SKM-1 treated with dmso at 0.1 percent for 144 hours (cell line): ENCODE measurements around the gene ABCC10.
"Not testable (repeated sequence)": the region's sequence is repeated elsewhere in the genome, so short reads cannot be mapped to it uniquely, and the experiment has no call there.

ENCODE experiments used
- DNase-seq: peaks from one replicate; lab custom pipeline; 2025; ENCODE audit not compliant: unreplicated experiment; lab: John Stamatoyannopoulos, UW

The ABCC10 gene

GRCh38 chr6:43444582-43444981 lies 17.2 kb downstream of the ABCC10 start:
- no peak for DNase-seq

GRCh38 chr6:43445576-43445975 lies 18.2 kb downstream of the ABCC10 start:
- DNase-seq = no peak

GRCh38 chr6:43447604-43448003 lies 20.3 kb downstream of the ABCC10 start:
- DNase-seq = no peak

GRCh38 chr6:43448916-43449315 lies 21.6 kb downstream of the ABCC10 start:
- no peak for DNase-seq

GRCh38 chr6:43450699-43451131 lies 23.4 kb downstream of the ABCC10 start:
- no peak for DNase-seq

- no peak for DNase-seq
These were observed 24.0 kb downstream of the ABCC10 start for GRCh38 chr6:43451348-43451747.

- no peak for DNase-seq
These were observed 24.6 kb downstream of the ABCC10 start for GRCh38 chr6:43451939-43452338.

GRCh38 chr6:43452896-43453295 lies 25.6 kb downstream of the ABCC10 start:
- no peak for DNase-seq

- DNase-seq = no peak
These were observed 26.5 kb downstream of the ABCC10 start for GRCh38 chr6:43453831-43454230.

- peak; percentile 34 for DNase-seq
These were observed 27.0 kb downstream of the ABCC10 start for GRCh38 chr6:43454290-43454695.

GRCh38 chr6:43454696-43455530 lies 27.6 kb downstream of the ABCC10 start:
- DNase-seq = no peak

GRCh38 chr6:43455531-43456428 lies 28.4 kb downstream of the ABCC10 start, which contains the start of gene DLK2:
Gene DLK2, minus strand, starts transcription at chr6:43455548. Its CDS starts 723 bp downstream, at chr6:43454825.
- no peak for DNase-seq

GRCh38 chr6:43457643-43458042 lies 30.3 kb downstream of the ABCC10 start:
- no peak for DNase-seq

GRCh38 chr6:43458154-43458553 lies 30.8 kb downstream of the ABCC10 start:
- DNase-seq = not testable (repeated sequence)

- no peak for DNase-seq
These were observed 32.2 kb downstream of the ABCC10 start for GRCh38 chr6:43459535-43459934.

- no peak for DNase-seq
These were observed 32.7 kb downstream of the ABCC10 start for GRCh38 chr6:43460032-43460431.

GRCh38 chr6:43461936-43462335 lies 34.6 kb downstream of the ABCC10 start:
- no peak for DNase-seq

GRCh38 chr6:43464337-43464736 lies 37.0 kb downstream of the ABCC10 start:
- no peak for DNase-seq

- DNase-seq = no peak
These were observed 38.6 kb downstream of the ABCC10 start for GRCh38 chr6:43465948-43466347.

- DNase-seq = not testable (repeated sequence)
These were observed 39.9 kb downstream of the ABCC10 start for GRCh38 chr6:43467265-43467664.

- no peak for DNase-seq
These were observed 40.4 kb downstream of the ABCC10 start for GRCh38 chr6:43467752-43468151.

GRCh38 chr6:43468240-43468639 lies 40.9 kb downstream of the ABCC10 start:
- no peak for DNase-seq
